Measurements from ENCODE around the gene MYBPHL.

DNA sequence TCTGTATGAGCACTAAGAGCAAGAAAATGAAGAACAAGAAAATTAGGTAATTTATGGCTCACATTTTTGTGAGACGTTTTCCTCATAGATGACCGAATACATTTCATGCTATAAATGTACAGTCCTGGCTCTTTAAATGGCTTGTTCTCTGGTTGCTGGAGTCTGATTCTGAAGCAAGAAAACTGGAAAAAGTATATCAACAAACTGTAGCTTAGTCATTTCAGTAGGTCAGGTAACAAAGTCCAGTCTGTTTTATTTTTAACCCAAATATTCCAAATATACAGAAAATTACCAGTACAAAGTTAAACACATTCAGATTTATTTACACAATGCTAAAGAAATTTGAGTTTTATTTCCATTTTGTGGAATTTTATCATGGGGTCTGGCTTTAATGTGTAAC lies 2.5 kb upstream of the MYBPHL start:
- TF ChIP-seq, protein P1, sequence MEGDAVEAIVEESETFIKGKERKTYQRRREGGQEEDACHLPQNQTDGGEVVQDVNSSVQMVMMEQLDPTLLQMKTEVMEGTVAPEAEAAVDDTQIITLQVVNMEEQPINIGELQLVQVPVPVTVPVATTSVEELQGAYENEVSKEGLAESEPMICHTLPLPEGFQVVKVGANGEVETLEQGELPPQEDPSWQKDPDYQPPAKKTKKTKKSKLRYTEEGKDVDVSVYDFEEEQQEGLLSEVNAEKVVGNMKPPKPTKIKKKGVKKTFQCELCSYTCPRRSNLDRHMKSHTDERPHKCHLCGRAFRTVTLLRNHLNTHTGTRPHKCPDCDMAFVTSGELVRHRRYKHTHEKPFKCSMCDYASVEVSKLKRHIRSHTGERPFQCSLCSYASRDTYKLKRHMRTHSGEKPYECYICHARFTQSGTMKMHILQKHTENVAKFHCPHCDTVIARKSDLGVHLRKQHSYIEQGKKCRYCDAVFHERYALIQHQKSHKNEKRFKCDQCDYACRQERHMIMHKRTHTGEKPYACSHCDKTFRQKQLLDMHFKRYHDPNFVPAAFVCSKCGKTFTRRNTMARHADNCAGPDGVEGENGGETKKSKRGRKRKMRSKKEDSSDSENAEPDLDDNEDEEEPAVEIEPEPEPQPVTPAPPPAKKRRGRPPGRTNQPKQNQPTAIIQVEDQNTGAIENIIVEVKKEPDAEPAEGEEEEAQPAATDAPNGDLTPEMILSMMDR (IDR thresholded peaks at IDR 0.05) = no peak
- no peak for TF ChIP-seq ZFX (IDR thresholded peaks at IDR 0.05; ENCODE audit: borderline replicate concordance)

Measured in 22Rv1 (cell line).